Measurements from ENCODE around the gene EIF1. TPM values are rescaled to one million over a fixed set of nuclear protein-coding genes. Genes with fewer than 3 reads are reported as not detected.

The EIF1 gene
- total and polyA plus RNA-seq, 2 of the 8 experiments (the other 6 are each of a cell fraction or from before 2014, with no cell fraction given): 175 to 539 TPM

DNA sequence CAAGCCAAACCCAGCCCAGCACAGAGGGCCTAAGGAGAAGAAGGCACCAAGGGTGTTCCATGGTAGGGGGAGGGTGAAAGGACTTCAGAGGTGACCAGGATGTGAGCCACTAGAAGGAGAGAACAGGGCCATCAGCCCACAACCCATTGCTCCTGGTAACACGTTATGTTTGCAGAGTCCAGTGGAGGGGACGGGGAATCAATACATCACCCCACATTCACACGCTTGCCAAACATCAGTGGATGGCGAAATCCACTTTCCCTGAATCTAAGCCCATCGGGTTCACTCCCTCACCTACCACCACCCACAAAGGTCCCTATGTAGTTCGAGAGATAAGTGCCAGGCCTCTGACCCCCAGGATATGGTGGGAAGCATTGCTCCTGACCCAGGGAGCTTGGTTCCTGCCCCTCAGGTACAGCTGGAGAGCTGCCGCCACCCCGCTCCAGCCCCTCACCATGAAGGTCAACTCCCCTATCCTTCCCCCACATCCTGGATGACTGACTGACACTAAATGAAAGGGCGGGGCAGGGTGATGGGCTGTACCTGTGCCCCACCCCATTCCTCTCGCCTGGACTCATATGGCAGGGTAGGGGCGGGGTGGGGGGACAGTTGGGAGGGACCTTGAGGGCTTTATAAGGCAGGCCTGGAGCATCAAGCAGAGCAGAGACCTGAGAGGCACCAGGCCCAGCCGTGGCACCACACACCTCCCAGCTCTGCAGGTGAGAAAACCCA, 23.1 kb downstream of the EIF1 start, which contains the start of gene GAST (continued):
- TF ChIP-seq GTF2F1 (IDR thresholded peaks at IDR 0.05; ENCODE audit: borderline replicate concordance, low read depth, low read length): no peak
- TF ChIP-seq JUND (IDR thresholded peaks at IDR 0.05; ENCODE audit: low read length): no peak
- TF ChIP-seq RAD21 (IDR thresholded peaks at IDR 0.05 in 1 of 2, conservative IDR thresholded peaks at IDR 0.05 in 1 of 2; ENCODE audit: low read depth in 2 of 2, low read length in 2 of 2): no peak
- TF ChIP-seq SIX5 (IDR thresholded peaks at IDR 0.05; ENCODE audit: low read depth, low read length): no peak
- no peak for TF ChIP-seq SP4 (IDR thresholded peaks at IDR 0.05; ENCODE audit: low read length)
- no peak for TF ChIP-seq EP300 (IDR thresholded peaks at IDR 0.05; ENCODE audit: borderline replicate concordance in 1 of 2, low read depth in 2 of 2, low read length in 2 of 2)
- TF ChIP-seq, protein P1, sequence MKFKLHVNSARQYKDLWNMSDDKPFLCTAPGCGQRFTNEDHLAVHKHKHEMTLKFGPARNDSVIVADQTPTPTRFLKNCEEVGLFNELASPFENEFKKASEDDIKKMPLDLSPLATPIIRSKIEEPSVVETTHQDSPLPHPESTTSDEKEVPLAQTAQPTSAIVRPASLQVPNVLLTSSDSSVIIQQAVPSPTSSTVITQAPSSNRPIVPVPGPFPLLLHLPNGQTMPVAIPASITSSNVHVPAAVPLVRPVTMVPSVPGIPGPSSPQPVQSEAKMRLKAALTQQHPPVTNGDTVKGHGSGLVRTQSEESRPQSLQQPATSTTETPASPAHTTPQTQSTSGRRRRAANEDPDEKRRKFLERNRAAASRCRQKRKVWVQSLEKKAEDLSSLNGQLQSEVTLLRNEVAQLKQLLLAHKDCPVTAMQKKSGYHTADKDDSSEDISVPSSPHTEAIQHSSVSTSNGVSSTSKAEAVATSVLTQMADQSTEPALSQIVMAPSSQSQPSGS (IDR thresholded peaks at IDR 0.05; ENCODE audit: low read length): no peak
- TF ChIP-seq BCL11A (IDR thresholded peaks at IDR 0.05; ENCODE audit: low read depth in 2 of 2, low read length in 2 of 2): no peak
- no peak for TF ChIP-seq EZH2 (IDR thresholded peaks at IDR 0.05; ENCODE audit: low read depth, low read length, severe bottlenecking)
